Ascending aorta (tissue), 2 donors: ENCODE results near the gene FAM3B. TPM values are rescaled to one million over a fixed set of nuclear protein-coding genes. Genes with fewer than 3 reads are reported as not detected.

Experiments
- DNase-seq, 2 donors: peaks; one replicate each; pipeline ENCODE4 v3.0.0-alpha.2; 2019; ENCODE audit warnings: low spot score in 2 of 2
- H3K27ac ChIP-seq, 2 donors: fragments of 200-600 bp; sonication (generic); one replicate each; pipeline ENCODE4 v1.5.1; 2016 to 2017; ENCODE audit warnings: mild to moderate bottlenecking in 1 of 2
- H3K27me3 ChIP-seq: fragments of 200-600 bp; sonication (generic); one replicate; pipeline ENCODE4 v1.5.1; 2017
- H3K36me3 ChIP-seq, 2 donors: fragments of 200-600 bp; sonication (generic); one replicate each; pipeline ENCODE4 v1.5.1; 2016
- H3K4me1 ChIP-seq, 2 donors: fragments of 200-600 bp; sonication (generic); one replicate each; pipeline ENCODE4 v1.5.1; 2016 to 2017; ENCODE audit warnings: mild to moderate bottlenecking in 1 of 2
- H3K4me3 ChIP-seq, 2 donors: fragments of 200-600 bp; sonication (generic); one replicate each; pipeline ENCODE4 v1.5.1; 2016 to 2017; ENCODE audit warnings: mild to moderate bottlenecking in 1 of 2
- H3K9me3 ChIP-seq, 2 donors: fragments of 200-600 bp; sonication (generic); one replicate each; pipeline ENCODE4 v1.5.1; 2016
- CTCF ChIP-seq, 3 experiments: fragments of 200-600 bp in 2 of 3; fragments of 450-650 bp in 1 of 3; sonication (generic) in 2 of 3; IDR thresholded peaks; one replicate each; pipeline ENCODE4 v1.5.1; 2016 to 2019; ENCODE audit warnings: antibody characterized with exemption in 3 of 3, mild to moderate bottlenecking in 1 of 3, moderate library complexity in 1 of 3
- intact Hi-C: fragments of 100-400 bp; cut with DNase I; formaldehyde crosslinking; loops from one replicate; pipeline ENCODE4 v1.15.1; 2023
- total RNA-seq: library from RNA; depleted of rRNA; stranded (reverse); fragments of >200 nt; gene quantifications from one replicate; pipeline ENCODE4 v1.1.0, GENCODE V29; 2016

The FAM3B gene
- total RNA-seq, 1 donor from 2014 or later = not detected

- Histone ChIP-seq H3K4me3 (no peak overlapping the region), H3K4me1 (no peaks in the 10 kb centered on the region), H3K27me3 (no peaks in the 10 kb centered on the region), H3K36me3 (no peaks in the 10 kb centered on the region), H3K27ac (no peak overlapping the region), H3K9me3 (no peaks in the 10 kb centered on the region)
- DNase-seq = no peak
- no peak for TF ChIP-seq CTCF (IDR thresholded peaks at IDR 0.05)
- intact Hi-C loops = no loop called here
Observed at GRCh38 chr21:41342035-41342434, 25.4 kb downstream of the FAM3B start.

DNA sequence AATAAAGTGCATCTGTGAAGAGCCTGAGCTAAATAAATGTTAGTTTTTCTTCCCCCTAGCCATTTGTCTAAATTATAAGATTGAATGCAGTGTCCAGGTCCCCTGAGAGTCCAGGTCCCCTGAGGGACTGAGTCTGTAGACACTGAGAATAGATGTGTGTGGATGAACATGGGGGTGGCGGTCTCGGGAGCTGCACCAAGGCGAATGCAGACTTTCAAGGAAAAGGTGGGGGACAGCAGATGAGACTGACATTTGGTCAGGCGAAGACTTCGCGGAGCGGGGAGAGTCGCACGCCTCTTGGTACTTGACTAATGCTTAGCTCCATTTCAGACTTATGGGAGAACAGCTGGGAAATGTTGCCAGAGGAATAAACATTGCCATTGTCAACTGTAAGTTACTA is 27.5 kb downstream of the FAM3B start:
- intact Hi-C loops = no loop called here
- no peaks in the 10 kb centered on the region for H3K27me3 ChIP-seq
- H3K4me3 ChIP-seq = no peak overlapping the region
- no peak overlapping the region for H3K27ac ChIP-seq
- TF ChIP-seq CTCF (IDR thresholded peaks at IDR 0.05) = no peak
- H3K36me3 ChIP-seq = no peaks in the 10 kb centered on the region
- H3K9me3 ChIP-seq = no peaks in the 10 kb centered on the region
- no peaks in the 10 kb centered on the region for H3K4me1 ChIP-seq
- DNase-seq = no peak

GRCh38 chr21:41345356-41345755 is 28.8 kb downstream of the FAM3B start:
- DNase-seq = no peak
- no peaks in the 10 kb centered on the region for H3K36me3 ChIP-seq
- H3K4me3 ChIP-seq = no peak overlapping the region
- intact Hi-C loops = no loop called here
- H3K27ac ChIP-seq = no peak overlapping the region
- H3K9me3 ChIP-seq = no peaks in the 10 kb centered on the region
- TF ChIP-seq CTCF (IDR thresholded peaks at IDR 0.05) = no peak
- H3K27me3 ChIP-seq = no peaks in the 10 kb centered on the region
- H3K4me1 ChIP-seq = no peaks in the 10 kb centered on the region

DNA sequence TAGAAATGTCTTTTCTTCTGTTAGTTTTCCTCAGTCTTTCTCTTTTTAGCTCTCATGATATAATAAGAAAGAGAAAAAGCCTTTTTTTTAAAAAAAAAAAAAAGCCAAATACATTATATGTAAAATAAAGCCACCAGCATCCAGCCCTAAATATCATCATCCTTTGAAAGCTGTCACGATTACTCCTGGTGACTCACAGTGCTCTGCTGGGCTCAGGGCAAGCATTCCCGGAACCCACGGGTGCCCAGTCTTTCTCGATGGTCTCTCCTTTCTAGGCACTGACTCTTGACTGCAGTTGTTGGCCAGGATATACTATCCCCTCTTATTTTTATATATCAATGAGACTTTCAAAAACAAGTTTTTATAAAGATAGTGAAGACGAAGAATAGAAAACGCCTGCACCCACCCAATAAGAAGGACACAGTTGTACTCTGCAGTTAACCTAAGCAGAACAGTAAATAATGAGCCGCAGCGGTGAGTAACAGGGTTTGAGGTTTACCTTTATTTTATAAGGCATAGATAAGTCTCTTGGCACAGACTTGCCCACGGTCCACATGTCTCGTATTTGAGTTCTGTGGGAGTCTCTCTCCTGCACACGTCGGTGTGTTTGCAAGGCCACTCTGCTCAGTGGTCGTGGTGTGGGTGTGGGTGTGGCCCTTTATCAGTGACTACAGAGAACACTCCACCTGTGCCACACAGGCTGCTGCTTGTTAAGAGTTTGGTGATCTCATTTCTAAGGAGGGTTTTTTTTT is 29.5 kb downstream of the FAM3B start:
- Histone ChIP-seq H3K4me1 (no peaks in the 10 kb centered on the region), H3K27me3 (no peaks in the 10 kb centered on the region), H3K9me3 (no peaks in the 10 kb centered on the region), H3K27ac (no peak overlapping the region), H3K4me3 (no peak overlapping the region), H3K36me3 (no peaks in the 10 kb centered on the region)
- DNase-seq = no peak
- intact Hi-C loops = no loop called here
- no peak for TF ChIP-seq CTCF (IDR thresholded peaks at IDR 0.05)

DNA sequence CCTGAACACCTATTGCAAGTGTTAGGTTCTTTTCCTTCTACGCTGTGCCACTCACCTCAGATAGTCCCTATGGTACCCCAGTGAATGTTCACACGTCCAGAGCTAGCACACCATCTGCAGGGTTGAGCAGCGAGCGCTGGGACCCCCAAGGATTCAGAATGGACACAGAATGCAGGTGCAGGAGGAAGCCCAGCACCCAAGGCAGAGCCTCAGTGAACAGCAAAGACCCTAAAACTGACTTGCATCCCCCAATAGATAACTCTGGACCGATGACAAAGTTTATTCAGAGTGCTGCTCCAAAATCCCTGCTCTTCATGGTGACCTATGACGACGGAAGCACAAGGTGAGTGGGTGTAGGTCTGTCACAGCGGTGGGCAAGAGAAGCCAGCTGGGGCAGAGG is 30.2 kb downstream of the FAM3B start:
- no peaks in the 10 kb centered on the region for H3K36me3 ChIP-seq
- DNase-seq = no peak
- H3K4me1 ChIP-seq = no peaks in the 10 kb centered on the region
- H3K27ac ChIP-seq = no peak overlapping the region
- intact Hi-C loops = no loop called here
- TF ChIP-seq CTCF (IDR thresholded peaks at IDR 0.05) = no peak
- H3K9me3 ChIP-seq = no peaks in the 10 kb centered on the region
- H3K27me3 ChIP-seq = no peaks in the 10 kb centered on the region
- no peak overlapping the region for H3K4me3 ChIP-seq

DNA sequence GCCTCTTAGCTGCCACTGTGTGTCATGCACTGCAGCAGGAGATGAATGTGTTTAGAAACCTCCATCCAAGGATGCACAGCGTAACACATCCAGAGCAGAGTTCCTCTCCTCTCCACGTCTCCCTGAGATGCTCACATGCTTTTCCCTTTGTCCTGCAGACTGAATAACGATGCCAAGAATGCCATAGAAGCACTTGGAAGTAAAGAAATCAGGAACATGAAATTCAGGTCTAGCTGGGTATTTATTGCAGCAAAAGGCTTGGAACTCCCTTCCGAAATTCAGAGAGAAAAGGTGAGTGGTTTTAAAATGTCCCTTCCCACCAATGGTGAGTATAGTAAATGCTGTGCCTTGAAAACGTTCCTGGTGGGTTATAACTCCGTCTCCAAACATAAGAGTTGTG is 31.8 kb downstream of the FAM3B start:
- Histone ChIP-seq H3K27ac (no peak overlapping the region), H3K9me3 (no peaks in the 10 kb centered on the region), H3K4me1 (no peaks in the 10 kb centered on the region), H3K4me3 (no peak overlapping the region), H3K27me3 (no peaks in the 10 kb centered on the region), H3K36me3 (no peaks in the 10 kb centered on the region)
- intact Hi-C loops = no loop called here
- TF ChIP-seq CTCF (IDR thresholded peaks at IDR 0.05) = no peak
- DNase-seq = no peak
